Mesendoderm (in vitro differentiated cells): ENCODE data around the gene CGB3.
A peak's percentile ranks its signal among the peaks of the same experiment; 100 is the strongest.

Source experiments
- DNase-seq: peaks from one replicate; pipeline ENCODE4 v3.0.0; 2013
- H2AK5ac ChIP-seq: 2 replicates; pipeline ENCODE4 v1.6.1; 2013; ENCODE audit warnings: low read length, inconsistent platforms
- H2BK120ac ChIP-seq: 2 replicates; pipeline ENCODE4 v1.6.1; 2013; ENCODE audit warnings: low read depth, mild to moderate bottlenecking, low read length, moderate library complexity, mixed read lengths
- H2BK15ac ChIP-seq: replicated peaks from 2 replicates; pipeline ENCODE4 v1.6.1; 2013; ENCODE audit warnings: low read depth, mild to moderate bottlenecking, moderate library complexity
- H2BK5ac ChIP-seq: 2 replicates; pipeline ENCODE4 v1.6.1; 2013; ENCODE audit warnings: low read length, inconsistent platforms
- H3K18ac ChIP-seq: 2 replicates; pipeline ENCODE4 v1.6.1; 2013; ENCODE audit warnings: mild to moderate bottlenecking, low read length, mixed read lengths
- H3K23ac ChIP-seq: one replicate; pipeline ENCODE4 v1.6.1; 2013; ENCODE audit warnings: low read length
- H3K27ac ChIP-seq: 2 replicates; pipeline ENCODE4 v1.5.1; 2013; ENCODE audit warnings: low read depth, mild to moderate bottlenecking, inconsistent platforms, low read length, moderate library complexity
- H3K27me3 ChIP-seq: 2 replicates; pipeline ENCODE4 v1.6.1; 2013; ENCODE audit warnings: low read length, control low read depth, mild to moderate bottlenecking, inconsistent platforms; ENCODE audit not compliant: insufficient read depth, poor library complexity
- H3K36me3 ChIP-seq: 2 replicates; pipeline ENCODE4 v1.6.1; 2013; ENCODE audit warnings: low read length, inconsistent platforms; ENCODE audit not compliant: control insufficient read depth, insufficient read depth
- H3K4ac ChIP-seq: one replicate; pipeline ENCODE4 v1.6.1; 2013; ENCODE audit warnings: low read depth, mild to moderate bottlenecking, low read length, moderate library complexity
- H3K4me1 ChIP-seq: 2 replicates; pipeline ENCODE4 v1.6.1; 2013; ENCODE audit warnings: low read depth, low read length, inconsistent platforms; ENCODE audit not compliant: control insufficient read depth
- H3K4me2 ChIP-seq: 2 replicates; pipeline ENCODE4 v1.6.1; 2013; ENCODE audit warnings: low read length
- H3K4me3 ChIP-seq: 2 replicates; pipeline ENCODE4 v1.5.1; 2013; ENCODE audit warnings: mild to moderate bottlenecking, low read length
- H3K56ac ChIP-seq: one replicate; pipeline ENCODE4 v1.6.1; 2013; ENCODE audit warnings: low read length
- H3K79me1 ChIP-seq: 2 replicates; pipeline ENCODE4 v1.6.1; 2013; ENCODE audit warnings: low read length, inconsistent platforms
- H3K79me2 ChIP-seq: 2 replicates; pipeline ENCODE4 v1.6.1; 2013; ENCODE audit warnings: mild to moderate bottlenecking, low read length; ENCODE audit not compliant: control insufficient read depth, insufficient read depth
- H3K9ac ChIP-seq: 2 replicates; pipeline ENCODE4 v1.6.1; 2013; ENCODE audit warnings: low read length, inconsistent platforms
- H4K5ac ChIP-seq: one replicate; pipeline ENCODE4 v1.6.1; 2013; ENCODE audit warnings: low read length
- H4K8ac ChIP-seq: one replicate; pipeline ENCODE4 v1.6.1; 2013; ENCODE audit warnings: low read depth, mild to moderate bottlenecking, control low read depth, low read length, moderate library complexity
- WGBS: extraction: QIAGEN DNeasy Blood & Tissue Kit; methylation state at CpG from one replicate; pipeline ENCODE4 v1.1.7; 2013; ENCODE audit warnings: low lambda C conversion rate, missing lambda C conversion rate; ENCODE audit not compliant: insufficient coverage; ENCODE audit errors: extremely low coverage; 5-methylcytosine and 5-hydroxymethylcytosine counted together

Gene CGB3

GRCh38 chr19:48988286-48988685 lies 35.8 kb downstream of the CGB3 start:
- Histone ChIP-seq H2BK120ac (no peak overlapping the region), H2BK5ac (no peak overlapping the region), H3K56ac (no peak overlapping the region), H3K79me2 (peaks cover 4% of the 10 kb centered on the region), H3K36me3 (peaks cover 3% of the 10 kb centered on the region), H4K5ac (no peak overlapping the region), H4K8ac (no peak overlapping the region), H2AK5ac (no peak overlapping the region), H3K9ac (no peak overlapping the region), H3K4me1 (no peaks in the 10 kb centered on the region), H3K79me1 (peaks cover 8% of the 10 kb centered on the region), H3K27ac (no peak overlapping the region), H3K18ac (no peak overlapping the region), H3K23ac (no peak overlapping the region), H3K4ac (no peak overlapping the region), H3K27me3 (no peaks in the 10 kb centered on the region), H3K4me3 (no peak overlapping the region), H2BK15ac (no peak overlapping the region), H3K4me2 (no peak overlapping the region)
- WGBS = no CpG with 5 or more reads among the region's 7 CpGs
- no peak for DNase-seq

- Histone ChIP-seq H3K18ac (no peak overlapping the region), H3K4me2 (no peak overlapping the region), H3K79me2 (peaks cover 4% of the 10 kb centered on the region), H2BK15ac (no peak overlapping the region), H3K56ac (no peak overlapping the region), H3K4ac (no peak overlapping the region), H2BK120ac (no peak overlapping the region), H3K27ac (no peak overlapping the region), H3K9ac (no peak overlapping the region), H3K23ac (no peak overlapping the region), H3K27me3 (no peaks in the 10 kb centered on the region), H3K79me1 (peaks cover 8% of the 10 kb centered on the region), H4K5ac (no peak overlapping the region), H3K4me3 (no peak overlapping the region), H2AK5ac (no peak overlapping the region), H2BK5ac (no peak overlapping the region), H3K4me1 (no peaks in the 10 kb centered on the region), H4K8ac (no peak overlapping the region), H3K36me3 (peaks cover 3% of the 10 kb centered on the region)
- DNase-seq = peak; percentile 16
- WGBS = no CpG with 5 or more reads among the region's 7 CpGs
Observed at GRCh38 chr19:48987323-48987722, 36.8 kb downstream of the CGB3 start.

GRCh38 chr19:48986211-48986610 lies 37.9 kb downstream of the CGB3 start:
- H4K8ac ChIP-seq = no peak overlapping the region
- no peak overlapping the region for H2BK120ac ChIP-seq
- peaks cover 1% of the 10 kb centered on the region for H3K79me2 ChIP-seq
- no peak overlapping the region for H3K4ac ChIP-seq
- H3K4me3 ChIP-seq = no peak overlapping the region
- no peaks in the 10 kb centered on the region for H3K4me1 ChIP-seq
- no peak overlapping the region for H2BK15ac ChIP-seq
- H3K4me2 ChIP-seq = no peak overlapping the region
- H3K18ac ChIP-seq = no peak overlapping the region
- H3K27me3 ChIP-seq = no peaks in the 10 kb centered on the region
- no peak overlapping the region for H3K27ac ChIP-seq
- no CpG with 5 or more reads among the region's 3 CpGs for WGBS
- no peak overlapping the region for H2BK5ac ChIP-seq
- no peak overlapping the region for H3K23ac ChIP-seq
- H3K9ac ChIP-seq = no peak overlapping the region
- H3K79me1 ChIP-seq = peaks cover 7% of the 10 kb centered on the region
- no peak for DNase-seq
- H3K36me3 ChIP-seq = peaks cover 3% of the 10 kb centered on the region
- no peak overlapping the region for H2AK5ac ChIP-seq
- no peak overlapping the region for H4K5ac ChIP-seq
- H3K56ac ChIP-seq = no peak overlapping the region

DNA sequence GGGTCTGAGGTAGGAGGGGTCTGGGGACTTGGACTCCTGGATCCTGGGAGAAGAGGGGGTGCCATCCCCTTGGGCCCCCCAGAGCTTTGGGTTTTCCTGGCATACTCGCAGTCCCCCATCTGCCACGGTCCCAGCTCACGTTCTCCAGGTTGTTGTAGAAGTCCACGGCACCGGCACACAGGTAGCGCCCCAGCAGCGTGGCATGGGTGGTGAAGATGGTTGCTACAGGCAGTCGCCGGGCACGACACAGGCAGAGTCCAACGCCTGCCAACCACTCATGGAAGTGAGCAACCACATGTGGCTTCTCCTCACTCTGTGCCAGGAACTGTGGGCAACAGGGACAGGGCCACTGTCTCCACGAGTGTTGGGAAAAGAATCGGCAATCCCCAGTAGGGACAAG lies 38.4 kb downstream of the CGB3 start:
- Histone ChIP-seq H3K4me2 (no peak overlapping the region), H2BK15ac (no peak overlapping the region), H3K79me2 (no peaks in the 10 kb centered on the region)

GRCh38 chr19:48982280-48982679 lies 41.9 kb downstream of the CGB3 start:
- H2BK15ac ChIP-seq = no peak overlapping the region
- no peaks in the 10 kb centered on the region for H3K4me1 ChIP-seq
- WGBS = no CpG with 5 or more reads among the region's 9 CpGs
- no peak overlapping the region for H2AK5ac ChIP-seq
- no peak overlapping the region for H3K4me2 ChIP-seq
- no peak overlapping the region for H3K9ac ChIP-seq
- H3K4me3 ChIP-seq = no peak overlapping the region
- no peak overlapping the region for H3K56ac ChIP-seq
- no peak overlapping the region for H3K27ac ChIP-seq
- no peaks in the 10 kb centered on the region for H3K27me3 ChIP-seq
- no peak overlapping the region for H3K18ac ChIP-seq
- no peaks in the 10 kb centered on the region for H3K79me1 ChIP-seq
- no peak overlapping the region for H2BK5ac ChIP-seq
- DNase-seq = no peak
- H3K79me2 ChIP-seq = no peaks in the 10 kb centered on the region
- peaks cover 5% of the 10 kb centered on the region for H3K36me3 ChIP-seq
- no peak overlapping the region for H4K8ac ChIP-seq
- H3K4ac ChIP-seq = no peak overlapping the region
- no peak overlapping the region for H3K23ac ChIP-seq
- no peak overlapping the region for H2BK120ac ChIP-seq
- H4K5ac ChIP-seq = no peak overlapping the region

More for the DNA sequence above, 38.4 kb downstream of the CGB3 start:
- Histone ChIP-seq H4K8ac (no peak overlapping the region), H3K18ac (no peak overlapping the region), H4K5ac (no peak overlapping the region), H3K4ac (no peak overlapping the region), H3K23ac (no peak overlapping the region), H3K27ac (no peak overlapping the region), H3K56ac (no peak overlapping the region), H3K79me1 (peaks cover 3% of the 10 kb centered on the region), H3K4me1 (no peaks in the 10 kb centered on the region), H3K4me3 (no peak overlapping the region), H2AK5ac (no peak overlapping the region), H3K9ac (no peak overlapping the region), H2BK5ac (no peak overlapping the region), H3K36me3 (peaks cover 3% of the 10 kb centered on the region), H3K27me3 (no peaks in the 10 kb centered on the region), H2BK120ac (no peak overlapping the region)
- DNase-seq = no peak
- WGBS = no CpG with 5 or more reads among the region's 13 CpGs

DNA sequence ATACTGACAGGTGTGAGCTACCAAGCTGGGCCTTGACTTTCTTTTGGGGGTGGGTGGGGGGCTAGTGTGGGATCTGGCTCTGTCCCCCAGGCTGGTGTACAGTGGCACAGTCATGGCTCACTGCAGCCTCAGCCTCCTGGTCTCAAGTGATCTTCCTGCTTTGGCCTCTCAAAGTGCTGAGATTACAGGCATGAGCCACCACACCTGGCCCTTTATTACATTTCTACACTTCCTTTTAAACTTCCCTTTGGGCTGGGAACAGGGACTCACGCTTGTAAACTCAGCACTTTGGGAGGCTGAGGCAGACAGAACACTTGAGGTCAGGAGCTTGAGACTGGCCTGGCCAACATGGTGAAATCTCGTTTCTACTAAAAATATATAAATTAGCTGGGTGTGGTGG lies 47.1 kb downstream of the CGB3 start:
- H3K4ac ChIP-seq = no peak overlapping the region
- WGBS = no CpG with 5 or more reads among the region's 2 CpGs
- H3K79me2 ChIP-seq = no peaks in the 10 kb centered on the region
- no peak overlapping the region for H2BK5ac ChIP-seq
- no peak overlapping the region for H4K5ac ChIP-seq
- no peak overlapping the region for H2BK15ac ChIP-seq
- H3K4me1 ChIP-seq = no peaks in the 10 kb centered on the region
- H3K36me3 ChIP-seq = peaks cover 7% of the 10 kb centered on the region
- no peak overlapping the region for H3K23ac ChIP-seq
- no peak overlapping the region for H4K8ac ChIP-seq
- no peak overlapping the region for H3K27ac ChIP-seq
- H3K18ac ChIP-seq = no peak overlapping the region
- DNase-seq = no peak
- no peak overlapping the region for H2AK5ac ChIP-seq
- H2BK120ac ChIP-seq = no peak overlapping the region
- no peak overlapping the region for H3K9ac ChIP-seq
- H3K79me1 ChIP-seq = no peaks in the 10 kb centered on the region
- no peak overlapping the region for H3K56ac ChIP-seq
- no peak overlapping the region for H3K4me3 ChIP-seq
- no peaks in the 10 kb centered on the region for H3K27me3 ChIP-seq
- no peak overlapping the region for H3K4me2 ChIP-seq
